CD8-positive, alpha-beta memory T cell (primary cell): ENCODE data around the gene GAB3. TPM values are rescaled to one million over a fixed set of nuclear protein-coding genes. Genes with fewer than 3 reads are reported as not detected.
"Not testable (repeated sequence)": the region's sequence is repeated elsewhere in the genome, so short reads cannot be mapped to it uniquely, and the experiment has no call there.

ENCODE experiments used
- CTCF ChIA-PET: fragments of 350-600 bp; sonication (Branson Sonifier 250); formaldehyde crosslinking; loops from one replicate; lab custom pipeline; 2021; ENCODE audit warnings: antibody characterized with exemption; lab: Charles Lee
- POLR2A ChIA-PET: fragments of 350-600 bp; sonication (Branson Sonifier 250); formaldehyde crosslinking; loops from one replicate; lab custom pipeline; 2021; ENCODE audit warnings: antibody characterized with exemption; lab: Charles Lee
- DNase-seq, 5 donors: peaks; one replicate each; pipeline versions ENCODE4 v3.0.0 to v3.0.0-alpha.2; 2020 to 2022; ENCODE audit warnings: mixed read lengths in 1 of 5
- H3K27ac ChIP-seq: one replicate; pipeline ENCODE4 v1.7.0; 2013; ENCODE audit warnings: low read depth, mild to moderate bottlenecking, low read length, moderate library complexity
- H3K27me3 ChIP-seq: 2 replicates; pipeline ENCODE4 v1.7.0; 2013; ENCODE audit warnings: low read length, mild to moderate bottlenecking; ENCODE audit not compliant: insufficient read depth, poor library complexity, severe bottlenecking
- H3K36me3 ChIP-seq: 2 replicates; pipeline ENCODE4 v1.7.0; 2013; ENCODE audit warnings: mild to moderate bottlenecking, low read length, moderate library complexity; ENCODE audit not compliant: insufficient read depth
- H3K4me1 ChIP-seq: 2 replicates; pipeline ENCODE4 v1.7.0; 2013; ENCODE audit warnings: mild to moderate bottlenecking, low read length, moderate library complexity; ENCODE audit not compliant: insufficient read depth
- H3K4me3 ChIP-seq: 2 replicates; pipeline ENCODE4 v1.7.0; 2013; ENCODE audit warnings: mild to moderate bottlenecking, low read length
- H3K9me3 ChIP-seq: 2 replicates; pipeline ENCODE4 v1.7.0; 2013; ENCODE audit warnings: mild to moderate bottlenecking, low read length
- H3K27ac Mint-ChIP-seq, 8 donors: one replicate each; pipeline ENCODE4 v1.8.0; 2020 to 2021; ENCODE audit warnings: mixed read lengths in 8 of 8, mild to moderate bottlenecking in 6 of 8, inconsistent platforms in 3 of 8, moderate library complexity in 3 of 8
- H3K27me3 Mint-ChIP-seq, 2 donors: one replicate each; pipeline ENCODE4 v1.8.0; 2020 to 2021; ENCODE audit warnings: mixed read lengths in 2 of 2, mild to moderate bottlenecking in 1 of 2, moderate library complexity in 1 of 2
- H3K36me3 Mint-ChIP-seq, 3 donors: one replicate each; pipeline ENCODE4 v1.8.0; 2020 to 2021; ENCODE audit warnings: mixed read lengths in 3 of 3, inconsistent platforms in 1 of 3, mild to moderate bottlenecking in 1 of 3
- H3K4me1 Mint-ChIP-seq, 3 donors: one replicate each; pipeline ENCODE4 v1.8.0; 2020 to 2021; ENCODE audit warnings: mixed read lengths in 3 of 3, inconsistent platforms in 1 of 3, mild to moderate bottlenecking in 1 of 3
- H3K4me3 Mint-ChIP-seq, 7 donors: one replicate each; pipeline ENCODE4 v1.8.0; 2020 to 2021; ENCODE audit warnings: mixed read lengths in 7 of 7, mild to moderate bottlenecking in 6 of 7, moderate library complexity in 4 of 7, inconsistent platforms in 2 of 7
- H3K9me3 Mint-ChIP-seq, 5 donors: one replicate each; pipeline ENCODE4 v1.8.0; 2020 to 2022; ENCODE audit warnings: mixed read lengths in 5 of 5, mild to moderate bottlenecking in 3 of 5, moderate library complexity in 2 of 5, inconsistent platforms in 1 of 5
- polyA plus RNA-seq: library from polyadenylated mRNA; unstranded; fragments of 300-500 nt; fragmentation: Illumina TruSeq; gene quantifications from one replicate; pipeline ENCODE4 v1.2.3, GENCODE V29; 2021
- total RNA-seq, 2 experiments: library from RNA; stranded (reverse); gene quantifications; one replicate each; pipeline ENCODE4 v1.2.3, GENCODE V29; 2021

GAB3 gene
- total and polyA plus RNA-seq, 3 experiments from 2014 or later: 6.2 to 11.9 (median 6.7) TPM

DNA sequence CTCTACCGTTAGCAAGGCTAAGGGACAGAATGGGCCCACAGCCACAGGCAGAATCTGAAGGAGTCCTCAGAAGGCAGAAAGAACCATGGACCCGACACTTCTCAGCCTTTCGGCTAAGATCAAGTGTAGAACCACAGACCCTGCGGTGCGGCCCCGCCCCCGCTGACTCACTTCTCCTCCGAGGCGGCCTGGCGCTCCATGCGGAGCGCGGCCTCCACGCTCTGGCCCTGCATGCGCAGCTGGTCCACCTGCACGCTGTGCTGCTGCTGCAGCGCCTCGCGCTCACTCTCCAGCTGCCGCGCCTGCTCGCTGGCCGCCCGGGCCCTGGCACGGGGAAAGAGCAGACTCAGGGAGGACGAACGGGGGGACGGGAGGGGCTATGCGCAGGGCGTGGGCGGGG, 107.2 kb downstream of the GAB3 start:
- POLR2A ChIA-PET, H3K4me1 Mint-ChIP-seq: not testable (repeated sequence)

GRCh38 chrX:154641740-154642139, 109.1 kb downstream of the GAB3 start:
- H3K27me3 Mint-ChIP-seq, H3K4me1 Mint-ChIP-seq, CTCF ChIA-PET, DNase-seq, H3K27ac ChIP-seq, POLR2A ChIA-PET, H3K4me3 ChIP-seq, H3K9me3 ChIP-seq, H3K27ac Mint-ChIP-seq, H3K36me3 Mint-ChIP-seq, H3K4me1 ChIP-seq, H3K27me3 ChIP-seq, H3K36me3 ChIP-seq, H3K4me3 Mint-ChIP-seq, H3K9me3 Mint-ChIP-seq: not testable (repeated sequence)

More for the DNA sequence above, 107.2 kb downstream of the GAB3 start:
- H3K27me3 Mint-ChIP-seq, H3K36me3 ChIP-seq, H3K36me3 Mint-ChIP-seq, H3K27ac ChIP-seq, H3K27ac Mint-ChIP-seq, CTCF ChIA-PET, H3K9me3 Mint-ChIP-seq, H3K4me1 ChIP-seq, H3K4me3 ChIP-seq, DNase-seq, H3K4me3 Mint-ChIP-seq, H3K9me3 ChIP-seq, H3K27me3 ChIP-seq: not testable (repeated sequence)

DNA sequence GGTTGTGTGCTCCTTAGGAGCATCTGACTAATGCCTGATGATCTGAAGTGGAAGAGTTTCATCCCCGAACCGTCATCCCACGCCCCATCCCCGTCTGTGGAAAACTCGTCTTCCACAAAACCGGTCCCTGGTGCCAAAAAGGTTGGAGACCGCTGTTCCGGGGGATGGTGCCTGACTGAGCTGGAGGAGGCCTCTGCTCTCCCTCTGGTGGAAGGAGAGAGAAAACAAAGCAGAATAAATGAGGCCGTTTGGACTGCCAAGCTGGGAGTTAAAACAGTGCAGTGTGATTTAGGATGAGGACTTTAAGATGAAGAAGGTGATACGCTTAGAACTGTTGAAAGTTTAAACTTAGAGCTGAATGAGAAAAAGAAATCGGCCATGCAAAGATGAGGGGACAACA, 117.2 kb downstream of the GAB3 start:
- H3K4me1 ChIP-seq, H3K4me1 Mint-ChIP-seq, H3K9me3 Mint-ChIP-seq, H3K36me3 Mint-ChIP-seq, H3K27ac Mint-ChIP-seq, H3K4me3 ChIP-seq, H3K9me3 ChIP-seq, H3K36me3 ChIP-seq, H3K27me3 Mint-ChIP-seq, POLR2A ChIA-PET, H3K27me3 ChIP-seq, CTCF ChIA-PET, DNase-seq, H3K27ac ChIP-seq, H3K4me3 Mint-ChIP-seq: not testable (repeated sequence)

GRCh38 chrX:154630949-154631348, 119.9 kb downstream of the GAB3 start:
- H3K4me1 ChIP-seq, H3K27ac ChIP-seq, H3K4me1 Mint-ChIP-seq, DNase-seq, CTCF ChIA-PET, H3K27me3 Mint-ChIP-seq, H3K27ac Mint-ChIP-seq, H3K4me3 Mint-ChIP-seq, POLR2A ChIA-PET, H3K9me3 ChIP-seq, H3K4me3 ChIP-seq, H3K9me3 Mint-ChIP-seq, H3K27me3 ChIP-seq, H3K36me3 Mint-ChIP-seq, H3K36me3 ChIP-seq: not testable (repeated sequence)

DNA sequence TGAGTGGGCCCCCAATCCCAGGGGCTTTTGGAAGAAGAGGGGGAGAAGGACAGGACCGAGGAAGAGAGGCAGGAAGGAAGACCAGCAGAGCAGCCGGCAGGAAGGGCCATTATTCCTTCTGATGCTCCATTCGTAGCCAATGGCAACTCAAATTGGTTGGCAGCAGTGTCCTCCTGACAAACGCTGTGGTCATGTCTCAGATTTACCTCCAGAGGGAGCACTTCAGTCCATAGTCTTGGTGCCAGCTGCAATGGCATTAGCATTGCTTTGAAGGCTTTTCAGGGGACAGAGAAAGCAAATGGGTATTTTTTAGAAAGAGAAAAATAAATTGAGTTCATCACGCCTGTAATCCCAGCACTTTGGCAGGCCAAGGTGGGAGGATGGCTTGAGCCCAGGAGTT, 121.9 kb downstream of the GAB3 start:
- H3K27me3 ChIP-seq, CTCF ChIA-PET, DNase-seq, POLR2A ChIA-PET, H3K9me3 Mint-ChIP-seq, H3K4me1 ChIP-seq, H3K27ac Mint-ChIP-seq, H3K9me3 ChIP-seq, H3K4me3 ChIP-seq, H3K4me1 Mint-ChIP-seq, H3K36me3 ChIP-seq, H3K4me3 Mint-ChIP-seq, H3K27ac ChIP-seq, H3K27me3 Mint-ChIP-seq, H3K36me3 Mint-ChIP-seq: not testable (repeated sequence)

Other genes starting within 250 kb of the GAB3 start
- gene FAM3A, start 234.8 kb downstream of the GAB3 start, total RNA-seq: 10 to 100 TPM; 28.4 to 29.4 TPM
- gene FAM3A, start 234.8 kb downstream of the GAB3 start, polyA plus RNA-seq: 29.6 TPM
- 100 to 1,000 TPM; 108 to 116 TPM for gene G6PD, start 204.2 kb downstream of the GAB3 start, total RNA-seq
- gene G6PD, start 204.2 kb downstream of the GAB3 start, polyA plus RNA-seq: 10.7 TPM
- gene IKBKG, start 203.5 kb downstream of the GAB3 start, total RNA-seq: 10 to 100 TPM; 33.9 to 35.4 TPM
- 34.8 TPM for gene IKBKG, start 203.5 kb downstream of the GAB3 start, polyA plus RNA-seq
- gene CTAG1A, start 165.9 kb downstream of the GAB3 start, total RNA-seq: not detected
- gene CTAG1A, start 165.9 kb downstream of the GAB3 start, polyA plus RNA-seq: not detected
- not detected for gene CTAG1B, start 131.8 kb downstream of the GAB3 start, total RNA-seq
- not detected for gene CTAG1B, start 131.8 kb downstream of the GAB3 start, polyA plus RNA-seq
- 10 to 100 TPM; 44.1 to 47.3 TPM for gene CTAG2, start 97.5 kb downstream of the GAB3 start, total RNA-seq
- gene CTAG2, start 97.5 kb downstream of the GAB3 start, polyA plus RNA-seq: not detected
- gene DKC1, start 11.8 kb upstream of the GAB3 start, total RNA-seq: 100 to 1,000 TPM; 214 to 219 TPM
- 43.6 TPM for gene DKC1, start 11.8 kb upstream of the GAB3 start, polyA plus RNA-seq
- 10 to 100 TPM; 12.8 to 13.0 TPM for gene MPP1, start 54.4 kb upstream of the GAB3 start, total RNA-seq
- 14.7 TPM for gene MPP1, start 54.4 kb upstream of the GAB3 start, polyA plus RNA-seq
- gene SMIM9, start 83.6 kb upstream of the GAB3 start, total RNA-seq: not detected
- not detected for gene SMIM9, start 83.6 kb upstream of the GAB3 start, polyA plus RNA-seq
- 10 to 100 TPM; 45.2 to 48.0 TPM for gene F8A1, start 135.3 kb upstream of the GAB3 start, total RNA-seq
- gene F8A1, start 135.3 kb upstream of the GAB3 start, polyA plus RNA-seq: 83.7 TPM